Stimulated activated CD8-positive, alpha-beta memory T cell treated with anti-CD3 and anti-CD28 coated beads, Interleukin-12 subunit alpha, Interleukin-12 subunit beta, amount 100 ng/mL, for 1 hour (primary cell): ENCODE measurements around the gene TXNL4A.
"Not testable (repeated sequence)": the region's sequence is repeated elsewhere in the genome, so short reads cannot be mapped to it uniquely, and the experiment has no call there.

Experiments
- DNase-seq: peaks from one replicate; pipeline ENCODE4 v3.0.0-alpha.2; 2020; ENCODE audit warnings: low read depth

Gene TXNL4A

DNA sequence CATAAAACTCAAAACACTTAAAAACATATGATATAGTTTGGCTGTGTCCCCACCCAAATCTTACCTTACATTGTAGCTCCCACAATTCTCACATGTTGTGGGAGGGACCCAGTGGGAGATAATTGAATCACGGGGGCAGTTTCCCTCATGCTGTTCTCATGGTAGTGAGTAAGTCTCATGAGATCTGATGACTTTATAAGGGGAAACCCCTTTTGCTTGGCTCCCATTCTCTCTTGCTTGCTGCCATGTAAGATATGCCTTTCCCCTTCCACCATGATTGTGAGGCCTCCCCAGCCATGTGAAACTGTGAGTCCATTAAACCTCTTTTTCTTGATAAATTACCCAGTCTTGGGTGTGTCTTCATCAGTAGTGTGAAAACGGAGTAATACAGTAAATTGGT, 11.3 kb upstream of the TXNL4A start:
- DNase-seq: not testable (repeated sequence)

GRCh38 chr18:79991494-79991893, 3.1 kb upstream of the TXNL4A start:
- DNase-seq: no peak

- DNase-seq: no peak
These were observed 783 bp upstream of the TXNL4A start for GRCh38 chr18:79989195-79989497.

DNA sequence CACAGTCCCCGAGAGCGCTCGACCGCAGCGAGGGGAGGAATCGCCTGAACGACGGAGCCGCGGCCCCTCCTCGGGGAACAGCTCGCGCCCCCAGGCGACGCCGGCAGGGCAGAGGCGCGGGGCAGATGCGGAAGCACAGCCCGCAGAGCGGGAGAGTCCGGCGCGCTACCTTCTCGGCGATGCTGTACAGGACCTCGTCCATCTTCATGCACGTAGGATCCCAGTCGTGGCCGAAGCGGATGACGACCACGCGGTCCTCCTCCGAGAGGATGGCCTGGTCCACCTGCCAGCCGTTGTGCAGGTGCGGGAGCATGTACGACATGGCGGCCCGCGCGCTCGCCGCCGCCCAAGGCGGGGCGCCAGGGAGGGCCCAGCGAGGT, 302 bp downstream of the TXNL4A start:
- peak; percentile 35 for DNase-seq

- no peak for DNase-seq
These were observed 797 bp downstream of the TXNL4A start for GRCh38 chr18:79987566-79987965.

DNA sequence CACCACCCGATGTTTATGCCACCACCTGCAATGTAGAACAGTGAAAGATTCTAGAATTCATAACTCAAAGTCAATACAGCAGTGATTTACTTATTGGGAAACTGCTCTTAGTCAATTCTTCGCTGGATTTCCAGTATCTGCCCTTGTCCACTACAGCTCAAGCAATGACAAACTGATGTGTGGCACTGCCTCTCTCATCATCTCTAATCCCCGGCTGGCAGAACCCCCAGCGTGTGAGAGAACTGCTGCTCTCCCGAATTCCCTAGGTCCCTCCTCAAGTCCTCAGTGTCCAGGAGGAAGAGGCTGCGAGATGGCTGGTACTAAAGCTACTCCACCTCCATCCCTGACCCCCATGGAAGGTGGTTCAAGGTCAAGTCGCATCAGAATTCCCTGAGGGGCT, 1.6 kb downstream of the TXNL4A start:
- DNase-seq: no peak

- DNase-seq: no peak
These were observed 3.2 kb downstream of the TXNL4A start for GRCh38 chr18:79985172-79985571.

- no peak for DNase-seq
These were observed 4.6 kb downstream of the TXNL4A start for GRCh38 chr18:79983793-79984192.

DNA sequence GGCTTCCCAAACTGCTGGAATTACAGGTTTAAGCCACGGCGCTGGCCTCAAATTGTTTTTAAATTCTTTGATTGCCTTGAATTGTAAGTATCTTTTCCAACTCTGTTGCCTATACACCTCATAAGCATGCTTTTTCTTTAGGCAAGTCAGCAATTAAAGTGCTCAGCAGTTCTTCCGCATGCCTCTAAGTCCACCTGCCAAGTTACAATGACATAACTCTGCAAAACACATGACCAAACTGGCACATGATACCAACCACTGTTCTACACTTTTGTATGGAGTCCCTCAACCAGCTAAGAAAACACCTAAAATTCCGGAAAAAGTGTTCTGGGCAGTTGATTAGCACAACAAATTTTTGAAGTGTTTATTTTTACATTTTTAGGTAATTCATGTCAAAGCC, 5.1 kb downstream of the TXNL4A start:
- DNase-seq: no peak

DNA sequence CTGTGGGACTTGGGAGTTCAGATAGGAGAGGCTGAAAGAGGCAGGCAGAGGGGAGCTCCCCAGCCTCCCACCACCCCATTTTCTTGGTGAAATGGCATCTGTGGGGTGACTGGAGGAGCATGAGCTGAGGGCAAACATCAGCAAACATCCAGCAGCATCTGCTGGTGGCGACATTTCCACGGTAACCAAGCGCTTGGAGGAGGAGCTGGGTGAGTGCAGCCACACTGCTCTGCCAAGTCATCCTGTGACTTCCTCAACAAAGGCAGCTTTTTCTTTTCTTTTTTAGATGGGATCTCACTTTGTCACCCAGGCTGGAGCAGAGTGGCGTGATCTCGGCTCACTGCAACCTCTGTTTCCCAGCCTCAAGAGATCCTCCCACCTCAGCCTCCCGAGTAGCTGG, 5.6 kb downstream of the TXNL4A start:
- no peak for DNase-seq

DNA sequence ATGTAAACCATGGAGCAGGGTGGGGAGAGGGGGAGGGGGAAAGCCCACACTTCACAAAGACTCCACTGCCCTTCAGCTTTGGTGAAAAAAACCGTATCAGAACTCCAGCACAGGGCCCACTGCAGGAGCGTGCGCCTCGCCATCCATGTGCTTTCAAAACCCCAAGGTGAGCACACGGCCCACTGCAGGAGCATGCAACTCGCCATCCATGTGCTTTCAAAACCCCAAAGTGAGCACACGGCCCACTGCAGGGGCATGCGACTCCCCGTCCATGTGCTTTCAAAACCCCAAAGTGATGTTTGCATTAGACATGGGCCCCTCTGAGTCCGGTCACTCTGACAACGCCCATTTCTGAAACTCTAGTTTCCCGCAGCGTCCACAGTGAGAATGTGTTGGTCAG, 7.8 kb downstream of the TXNL4A start:
- DNase-seq: no peak

DNA sequence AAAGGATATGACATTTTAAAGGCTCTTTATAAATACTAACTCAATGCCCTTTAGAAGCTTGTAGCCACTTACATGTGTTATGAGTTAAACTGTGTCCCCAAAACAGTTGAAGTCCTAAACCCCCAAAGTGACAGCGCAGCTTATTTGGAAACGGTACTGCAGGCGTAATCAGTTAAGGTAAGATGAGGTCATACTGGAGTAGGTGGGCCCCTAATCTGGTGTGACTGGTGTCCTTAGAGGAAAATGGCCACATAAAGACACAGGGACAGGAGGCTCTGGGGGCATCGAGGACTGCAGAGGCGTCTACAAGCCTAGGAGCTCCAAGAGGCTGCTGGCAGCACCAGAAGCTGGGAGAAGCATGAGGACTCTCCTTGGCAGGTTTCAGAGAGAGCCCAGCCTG, 8.5 kb downstream of the TXNL4A start:
- no peak for DNase-seq

- no peak for DNase-seq
These were observed 12.2 kb downstream of the TXNL4A start for GRCh38 chr18:79975985-79976680.

DNA sequence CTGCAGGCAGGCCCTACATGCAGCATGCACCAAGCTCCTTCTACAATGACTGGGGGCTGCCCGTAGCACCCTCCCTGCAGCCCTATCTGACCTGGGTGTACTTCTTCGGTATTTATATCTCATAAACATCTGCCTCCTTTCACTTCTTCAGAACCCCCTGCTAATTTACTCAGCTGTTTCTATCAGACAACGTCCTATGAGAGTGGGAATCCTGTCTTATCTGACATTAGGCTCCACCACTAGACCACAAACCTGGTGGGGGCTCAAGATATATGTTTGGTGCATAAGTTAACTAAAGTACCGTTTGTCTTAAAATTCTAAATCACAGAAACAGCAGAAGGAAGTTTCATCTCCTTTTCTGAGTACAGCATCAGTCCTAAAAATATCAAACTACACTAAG, 13.3 kb downstream of the TXNL4A start:
- DNase-seq: no peak

- no peak for DNase-seq
These were observed 14.2 kb downstream of the TXNL4A start for GRCh38 chr18:79974025-79974654.

- DNase-seq: no peak
These were observed 14.8 kb downstream of the TXNL4A start for GRCh38 chr18:79973517-79973916.

DNA sequence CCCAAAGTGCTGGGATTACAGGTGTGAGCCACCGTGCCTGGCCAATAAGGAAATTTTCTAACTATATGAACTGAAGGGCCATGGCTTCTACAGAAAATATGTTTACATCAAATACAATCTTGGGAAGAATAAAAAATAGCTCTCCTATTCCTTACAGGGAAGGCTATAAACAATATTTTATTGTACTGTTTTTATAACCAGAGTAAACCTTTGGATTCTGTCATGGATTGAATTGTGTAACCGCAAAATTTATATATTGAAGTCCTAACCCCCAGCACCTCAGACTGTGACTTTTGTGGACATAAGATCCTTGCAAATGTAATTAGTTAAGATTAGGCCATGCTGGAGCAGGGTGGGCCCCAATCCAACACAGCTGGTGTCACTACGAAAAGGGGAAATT, 15.6 kb downstream of the TXNL4A start:
- no peak for DNase-seq

- no peak for DNase-seq
These were observed 16.4 kb downstream of the TXNL4A start for GRCh38 chr18:79971986-79972385.

DNA sequence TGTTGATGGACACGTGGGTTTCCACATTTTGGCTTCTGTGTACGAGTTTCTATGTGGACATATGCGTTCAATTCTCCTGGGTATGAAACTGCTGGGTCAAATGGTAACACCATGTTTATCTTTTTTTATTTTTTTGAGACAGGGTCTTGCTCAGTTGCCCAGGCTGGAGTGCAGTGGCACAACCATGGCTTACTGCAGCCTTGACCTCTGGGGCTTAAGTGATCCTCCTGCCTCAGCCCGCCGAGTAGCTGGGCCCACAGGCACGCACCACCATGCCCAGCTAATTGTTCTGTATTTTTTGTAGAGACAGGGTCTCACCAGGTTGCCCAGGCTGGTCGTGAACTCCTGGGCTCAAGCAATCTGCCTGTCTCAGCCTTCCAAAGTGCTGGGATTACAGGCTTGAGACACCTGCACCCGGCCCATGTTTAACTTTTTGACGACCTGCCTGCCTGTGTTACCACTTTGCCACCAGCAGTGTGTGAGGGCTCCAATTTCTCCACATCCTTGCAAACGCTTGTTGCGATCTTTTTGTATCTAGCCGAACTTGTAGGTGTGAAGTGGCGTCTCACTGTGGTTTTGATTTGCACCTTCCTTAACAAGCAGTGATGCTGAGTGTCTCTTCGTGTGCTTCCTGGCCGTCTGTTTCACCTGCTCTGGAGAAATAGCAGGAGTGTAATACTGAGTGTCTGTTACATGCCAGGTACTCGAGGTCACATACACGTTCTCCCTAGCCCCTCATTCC, 17.0 kb downstream of the TXNL4A start:
- DNase-seq: no peak

- no peak for DNase-seq
These were observed 17.8 kb downstream of the TXNL4A start for GRCh38 chr18:79970419-79971133.

- no peak for DNase-seq
These were observed 23.1 kb downstream of the TXNL4A start for GRCh38 chr18:79965119-79965902.
